ENCODE results near the gene OR10P1. TPM values are rescaled to one million over a fixed set of nuclear protein-coding genes. Genes with fewer than 3 reads are reported as not detected.

Gene OR10P1
- total RNA-seq, 1 donor from 2014 or later, result not detected

GRCh38 chr12:55658212-55658611 lies 21.5 kb downstream of the OR10P1 start:
- TF ChIP-seq CTCF (IDR thresholded peaks at IDR 0.05; ENCODE audit: unreplicated experiment), result no peak
- Mint-ChIP-seq H3K4me3 (ENCODE audit: unreplicated experiment) (no peak overlapping the region), H3K4me1 (ENCODE audit: unreplicated experiment) (no peaks in the 10 kb centered on the region), H3K27me3 (ENCODE audit: unreplicated experiment) (peaks cover 8% of the 10 kb centered on the region), H3K9me3 (ENCODE audit: unreplicated experiment) (no peaks in the 10 kb centered on the region), H3K27ac (ENCODE audit: unreplicated experiment) (no peak overlapping the region), H3K36me3 (ENCODE audit: low read depth, unreplicated experiment) (no peaks in the 10 kb centered on the region)
- no peak for DNase-seq (ENCODE audit: low spot score)

GRCh38 chr12:55658635-55659391 lies 22.1 kb downstream of the OR10P1 start:
- H3K27me3 Mint-ChIP-seq (ENCODE audit: unreplicated experiment), result peaks cover 8% of the 10 kb centered on the region
- H3K27ac Mint-ChIP-seq (ENCODE audit: unreplicated experiment), result no peak overlapping the region
- H3K36me3 Mint-ChIP-seq (ENCODE audit: low read depth, unreplicated experiment), result no peaks in the 10 kb centered on the region
- no peaks in the 10 kb centered on the region for H3K4me1 Mint-ChIP-seq (ENCODE audit: unreplicated experiment)
- no peak for TF ChIP-seq CTCF (IDR thresholded peaks at IDR 0.05; ENCODE audit: unreplicated experiment)
- H3K4me3 Mint-ChIP-seq (ENCODE audit: unreplicated experiment), result no peak overlapping the region
- no peaks in the 10 kb centered on the region for H3K9me3 Mint-ChIP-seq (ENCODE audit: unreplicated experiment)
- no peak for DNase-seq (ENCODE audit: low spot score)

GRCh38 chr12:55659486-55660385 lies 23.0 kb downstream of the OR10P1 start:
- Mint-ChIP-seq H3K4me1 (ENCODE audit: unreplicated experiment) (no peaks in the 10 kb centered on the region), H3K27ac (ENCODE audit: unreplicated experiment) (no peak overlapping the region), H3K27me3 (ENCODE audit: unreplicated experiment) (peaks cover 8% of the 10 kb centered on the region), H3K9me3 (ENCODE audit: unreplicated experiment) (no peaks in the 10 kb centered on the region), H3K36me3 (ENCODE audit: low read depth, unreplicated experiment) (no peaks in the 10 kb centered on the region), H3K4me3 (ENCODE audit: unreplicated experiment) (no peak overlapping the region)
- no peak for TF ChIP-seq CTCF (IDR thresholded peaks at IDR 0.05; ENCODE audit: unreplicated experiment)
- DNase-seq (ENCODE audit: low spot score), result peak; percentile 21

GRCh38 chr12:55663391-55663790 lies 26.7 kb downstream of the OR10P1 start:
- H3K9me3 Mint-ChIP-seq (ENCODE audit: unreplicated experiment), result no peaks in the 10 kb centered on the region
- H3K4me1 Mint-ChIP-seq (ENCODE audit: unreplicated experiment), result no peaks in the 10 kb centered on the region
- peaks cover 6% of the 10 kb centered on the region for H3K27me3 Mint-ChIP-seq (ENCODE audit: unreplicated experiment)
- no peak overlapping the region for H3K27ac Mint-ChIP-seq (ENCODE audit: unreplicated experiment)
- no peak for DNase-seq (ENCODE audit: low spot score)
- no peak for TF ChIP-seq CTCF (IDR thresholded peaks at IDR 0.05; ENCODE audit: unreplicated experiment)
- H3K36me3 Mint-ChIP-seq (ENCODE audit: low read depth, unreplicated experiment), result no peaks in the 10 kb centered on the region
- no peak overlapping the region for H3K4me3 Mint-ChIP-seq (ENCODE audit: unreplicated experiment)

GRCh38 chr12:55664826-55665225 lies 28.1 kb downstream of the OR10P1 start:
- H3K36me3 Mint-ChIP-seq (ENCODE audit: low read depth, unreplicated experiment), result no peaks in the 10 kb centered on the region
- H3K27ac Mint-ChIP-seq (ENCODE audit: unreplicated experiment), result no peak overlapping the region
- H3K4me3 Mint-ChIP-seq (ENCODE audit: unreplicated experiment), result no peak overlapping the region
- H3K27me3 Mint-ChIP-seq (ENCODE audit: unreplicated experiment), result peaks cover 4% of the 10 kb centered on the region
- H3K9me3 Mint-ChIP-seq (ENCODE audit: unreplicated experiment), result no peaks in the 10 kb centered on the region
- H3K4me1 Mint-ChIP-seq (ENCODE audit: unreplicated experiment), result no peaks in the 10 kb centered on the region
- DNase-seq (ENCODE audit: low spot score), result no peak
- no peak for TF ChIP-seq CTCF (IDR thresholded peaks at IDR 0.05; ENCODE audit: unreplicated experiment)

All from endothelial cell (in vitro differentiated cells).